Lower leg skin (tissue), 4 donors: ENCODE results near the gene ZNF689. TPM values are rescaled to one million over a fixed set of nuclear protein-coding genes. Genes with fewer than 3 reads are reported as not detected.
"Not testable (repeated sequence)": the region's sequence is repeated elsewhere in the genome, so short reads cannot be mapped to it uniquely, and the experiment has no call there.

ENCODE experiments used
- DNase-seq, 2 donors: peaks; one replicate each; pipeline ENCODE4 v3.0.0-alpha.2; 2019; ENCODE audit warnings: low spot score in 2 of 2
- H3K4me3 ChIP-seq: fragments of 200-600 bp; sonication (generic); 2 replicates; pipeline ENCODE4 v1.5.1; 2017; ENCODE audit warnings: mild to moderate bottlenecking, low read depth; ENCODE audit not compliant: poor library complexity, severe bottlenecking
- CTCF ChIP-seq, 3 donors: fragments of 450-650 bp; IDR thresholded peaks; one replicate each; pipeline ENCODE4 v1.5.1; 2016; ENCODE audit warnings: antibody characterized with exemption in 3 of 3, mild to moderate bottlenecking in 3 of 3, moderate library complexity in 2 of 3
- POLR2A ChIP-seq, 2 donors: fragments of 450-650 bp; IDR thresholded peaks; one replicate each; pipeline ENCODE4 v1.6.1; 2016 to 2017; ENCODE audit warnings: antibody characterized with exemption in 2 of 2, mild to moderate bottlenecking in 1 of 2, moderate library complexity in 1 of 2
- WGBS, 2 donors: methylation state at CpG; one replicate each; pipeline ENCODE4 v1.1.5; 2018; 5-methylcytosine and 5-hydroxymethylcytosine counted together
- intact Hi-C: fragments of 100-400 bp; cut with DNase I; formaldehyde crosslinking; loops from one replicate; pipeline ENCODE4 v1.15.0; 2023; ENCODE audit warnings: low total_unique reads
- total RNA-seq, 4 donors: library from RNA; depleted of rRNA; stranded (reverse); fragments of >200 nt; gene quantifications; one replicate each; pipeline ENCODE4 v1.1.0, GENCODE V29; 2016

The ZNF689 gene
- total RNA-seq, 4 donors from 2014 or later: 3.2 to 9.1 (median 6.7) TPM

GRCh38 chr16:30644334-30644830 lies 34.2 kb upstream of the ZNF689 start:
- 73 to 75% methylated on average over 4 of the region's 4 CpGs for WGBS, 2 donors
- no peak overlapping the region for H3K4me3 ChIP-seq
- intact Hi-C loops: no loop called here
- TF ChIP-seq POLR2A (IDR thresholded peaks at IDR 0.05) (no peak), CTCF (IDR thresholded peaks at IDR 0.05) (no peak)
- DNase-seq: no peak

DNA sequence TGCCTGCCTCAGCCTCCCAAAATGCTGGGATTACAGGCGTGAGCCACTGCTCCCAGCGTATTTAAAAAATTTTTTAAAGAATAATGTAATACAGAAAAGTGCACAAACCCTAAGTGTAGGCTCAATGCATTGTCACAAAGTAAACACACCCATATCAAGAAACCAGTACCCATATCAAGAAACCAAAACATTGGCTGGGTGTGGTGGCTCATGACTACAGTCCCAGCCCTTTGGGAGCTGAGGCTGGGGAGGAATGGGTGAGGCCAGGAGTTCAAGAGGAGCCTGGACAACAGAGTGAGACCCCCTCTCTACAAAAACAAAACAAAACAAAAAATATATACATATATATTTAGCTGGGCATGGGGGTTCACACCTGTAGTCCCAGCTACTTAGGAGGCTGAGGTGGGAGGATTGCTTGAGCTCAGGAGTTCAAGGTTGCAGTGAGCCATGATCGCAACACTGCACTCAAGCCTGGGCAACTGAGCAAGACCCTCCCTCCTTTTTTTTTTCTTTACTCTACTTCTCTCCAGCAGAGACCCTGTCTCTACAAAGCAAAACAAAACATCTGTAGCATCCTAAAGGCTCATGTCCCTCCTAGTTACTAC lies 31.3 kb upstream of the ZNF689 start:
- no peak overlapping the region for H3K4me3 ChIP-seq
- intact Hi-C loops: no loop called here
- TF ChIP-seq CTCF (IDR thresholded peaks at IDR 0.05) (no peak), POLR2A (IDR thresholded peaks at IDR 0.05) (no peak)
- no peak for DNase-seq
- 85 to 87% methylated on average over 3 of the region's 3 CpGs for WGBS, 2 donors

GRCh38 chr16:30637944-30638343 lies 27.8 kb upstream of the ZNF689 start:
- 6 to 8% methylated on average over 1 of the region's 1 CpG for WGBS, 2 donors
- intact Hi-C loops: loop anchor here (10.0 kb wide), 1 partner anchor 73 kb away; no protein-coding TSS in a partner anchor
- no peak for TF ChIP-seq CTCF (IDR thresholded peaks at IDR 0.05)
- no peak for TF ChIP-seq POLR2A (IDR thresholded peaks at IDR 0.05)
- no peak overlapping the region for H3K4me3 ChIP-seq
- DNase-seq: no peak

GRCh38 chr16:30637139-30637538 lies 26.9 kb upstream of the ZNF689 start:
- 89 to 93% methylated on average over 10 of the region's 10 CpGs for WGBS, 2 donors
- H3K4me3 ChIP-seq, DNase-seq: not testable (repeated sequence)
- intact Hi-C loops: loop anchor here (10.0 kb wide), 1 partner anchor 72 kb away; no protein-coding TSS in a partner anchor

DNA sequence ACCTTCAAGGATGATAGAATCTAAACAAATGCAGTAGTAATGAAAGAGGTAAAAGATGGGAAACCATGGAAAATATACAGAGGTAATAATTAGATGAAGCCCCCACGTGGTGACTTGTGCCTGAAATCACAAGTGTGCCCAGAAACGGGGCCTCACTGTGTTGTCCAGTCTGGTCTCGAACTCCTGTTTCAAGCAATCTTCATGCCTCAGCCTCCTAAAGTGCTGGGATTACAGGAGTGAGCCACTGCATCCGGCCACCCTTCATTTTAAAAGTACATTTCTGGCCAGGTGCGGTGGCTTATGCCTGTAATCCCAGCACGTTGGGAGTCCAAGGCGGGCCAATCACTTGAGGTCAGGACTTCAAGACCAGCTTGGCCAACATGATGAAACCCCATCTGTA lies 26.4 kb upstream of the ZNF689 start:
- intact Hi-C loops: loop anchor here (10.0 kb wide), 1 partner anchor 72 kb away; no protein-coding TSS in a partner anchor
- WGBS, 2 donors: 86% methylated on average over 7 of the region's 7 CpGs
- TF ChIP-seq POLR2A (IDR thresholded peaks at IDR 0.05) (no peak), CTCF (IDR thresholded peaks at IDR 0.05) (no peak)
- peak in 1 of 2 donors; percentile 59 for DNase-seq
- H3K4me3 ChIP-seq: no peak overlapping the region

GRCh38 chr16:30633526-30633925 lies 23.3 kb upstream of the ZNF689 start:
- H3K4me3 ChIP-seq: no peak overlapping the region
- TF ChIP-seq CTCF (IDR thresholded peaks at IDR 0.05) (no peak), POLR2A (IDR thresholded peaks at IDR 0.05) (no peak)
- intact Hi-C loops: loop anchor here (10.0 kb wide), 1 partner anchor 69 kb away; no protein-coding TSS in a partner anchor
- 75 to 83% methylated on average over 17 of the region's 17 CpGs for WGBS, 2 donors
- peak in 1 of 2 donors; percentile 79 for DNase-seq

GRCh38 chr16:30632454-30632853 lies 22.3 kb upstream of the ZNF689 start:
- WGBS, 2 donors: 94 to 98% methylated on average over 7 of the region's 7 CpGs
- DNase-seq, H3K4me3 ChIP-seq: not testable (repeated sequence)
- intact Hi-C loops: loop anchor here (10.0 kb wide), 1 partner anchor 68 kb away; no protein-coding TSS in a partner anchor
